Measurements from ENCODE around the gene BLCAP.

BLCAP gene

DNA sequence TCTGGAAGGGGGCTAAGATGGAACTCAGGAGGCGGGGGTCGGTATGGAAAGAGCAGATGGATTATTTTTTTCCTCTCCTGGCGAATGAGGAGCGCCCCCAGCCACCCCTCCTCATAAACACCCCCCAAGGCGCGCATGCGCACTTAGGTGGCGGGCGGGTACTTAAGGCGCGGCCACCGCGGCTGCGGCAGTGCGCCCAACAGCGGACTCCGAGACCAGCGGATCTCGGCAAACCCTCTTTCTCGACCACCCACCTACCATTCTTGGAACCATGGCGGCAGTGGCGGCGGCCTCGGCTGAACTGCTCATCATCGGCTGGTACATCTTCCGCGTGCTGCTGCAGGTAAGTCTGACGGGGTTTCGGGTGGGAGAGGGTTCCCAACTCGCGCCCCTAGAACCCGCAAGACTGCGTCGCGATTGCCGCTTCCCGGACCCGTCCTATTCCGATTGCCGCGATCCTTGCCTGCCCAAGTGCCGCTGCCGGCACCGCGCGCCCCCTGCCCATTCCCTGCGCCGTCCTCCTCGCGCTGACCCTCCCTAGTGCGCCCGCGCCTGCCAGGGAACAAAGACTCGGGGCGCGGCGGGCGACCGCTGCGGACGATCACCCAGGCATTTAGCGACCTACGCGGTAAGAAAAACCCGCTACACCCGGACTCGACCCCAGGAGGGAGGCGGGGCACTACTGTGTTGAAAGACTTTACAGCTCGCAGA, 6.5 kb downstream of the BLCAP start, which contains the start of gene NNAT:
NNAT (plus strand) TSS at position 190 of the 711 bp plus-strand sequence; CDS start at position 272, 82 bp downstream.
- peak within 1 kb of the TSS; percentile 38 for H3K27ac Mint-ChIP-seq
- peak within 1 kb of the TSS; percentile 79 for H3K4me3 Mint-ChIP-seq
- H3K9me3 Mint-ChIP-seq = no peaks in the 10 kb centered on the region
- no peaks in the 10 kb centered on the region for H3K27me3 Mint-ChIP-seq
- ATAC-seq (ENCODE audit: low read depth) = no peak
- H3K36me3 Mint-ChIP-seq = peaks cover 23% of the 10 kb centered on the region
- H3K4me1 Mint-ChIP-seq = peaks cover 40% of the 10 kb centered on the region
- DNase-seq (ENCODE audit: low spot score in 2 of 2) = no peak

DNA sequence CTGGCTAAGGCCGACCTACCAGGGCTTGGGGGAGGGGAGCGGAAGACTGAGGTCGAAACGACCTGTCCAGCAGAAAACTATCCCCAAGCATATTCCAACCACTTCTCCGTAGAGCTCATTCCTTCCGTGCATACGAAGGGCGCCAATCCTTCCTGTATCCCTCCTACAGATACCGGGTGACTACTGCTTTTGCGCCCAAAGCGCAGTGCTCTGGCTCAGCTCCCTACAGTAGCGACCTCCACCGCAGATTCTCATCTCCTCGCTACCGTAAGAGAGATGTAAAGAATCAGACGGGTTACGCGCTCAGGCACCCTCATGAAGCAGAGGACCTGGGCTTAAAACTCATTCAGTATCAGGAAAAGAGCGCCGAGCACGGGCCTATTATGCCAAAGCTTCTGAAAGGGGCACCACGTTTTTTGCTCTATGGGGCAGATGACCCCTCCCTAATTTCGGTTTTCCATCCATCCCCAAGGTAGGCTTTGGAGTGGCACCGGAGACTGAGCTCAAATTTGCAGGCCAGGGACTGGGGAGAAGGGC, 7.2 kb downstream of the BLCAP start:
- Mint-ChIP-seq H3K36me3 (peaks cover 23% of the 10 kb centered on the region), H3K4me3 (peak overlapping the region; percentile 56), H3K4me1 (peaks cover 33% of the 10 kb centered on the region), H3K27ac (peak overlapping the region; percentile 38), H3K27me3 (no peaks in the 10 kb centered on the region), H3K9me3 (no peaks in the 10 kb centered on the region)
- ATAC-seq (ENCODE audit: low read depth) (no peak), DNase-seq (ENCODE audit: low spot score in 2 of 2) (no peak)

DNA sequence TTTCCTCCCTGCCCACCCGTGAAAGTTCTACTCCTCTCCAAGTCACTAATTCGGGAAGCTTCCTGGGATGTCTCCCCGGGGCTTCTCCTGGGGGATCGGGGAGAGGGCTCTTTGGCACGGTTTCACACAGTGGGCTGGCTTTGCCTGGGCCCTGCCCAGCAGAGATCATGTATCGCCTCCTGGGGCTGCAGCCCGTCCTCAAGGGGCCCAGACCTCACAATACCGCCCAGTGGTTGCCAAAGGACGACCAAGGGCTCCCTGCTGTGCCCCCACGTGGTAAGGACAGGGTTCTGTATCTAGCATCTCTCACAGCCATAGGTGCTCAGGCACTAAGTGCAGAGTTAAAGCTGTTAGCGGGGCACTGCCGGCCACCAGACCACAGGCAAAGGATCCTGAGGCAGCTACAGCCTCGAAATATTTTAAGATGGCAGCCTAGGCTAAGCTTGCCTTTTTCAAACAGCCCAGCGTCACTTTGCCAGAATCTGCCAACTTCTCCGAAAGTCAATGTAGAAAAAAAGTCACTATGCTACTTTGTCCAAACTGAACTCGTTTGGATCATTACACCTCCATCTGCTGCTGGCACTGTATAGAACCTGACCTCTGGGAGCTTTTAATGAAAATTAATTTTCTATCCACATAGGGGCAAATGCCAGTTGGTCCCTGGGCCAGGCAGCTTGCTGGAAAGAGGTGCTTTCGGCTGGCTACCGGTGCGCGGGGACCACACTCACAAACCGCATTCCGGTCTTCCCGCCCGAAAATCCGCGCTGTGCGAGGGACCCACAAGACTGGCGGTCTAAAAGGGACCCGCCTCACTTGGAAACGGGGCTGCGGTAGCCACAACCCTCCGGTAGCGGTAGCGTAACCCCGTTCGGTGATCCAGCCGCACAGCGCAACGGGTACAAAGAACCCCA, 7.9 kb downstream of the BLCAP start:
- Mint-ChIP-seq H3K4me1 (peaks cover 31% of the 10 kb centered on the region), H3K9me3 (no peaks in the 10 kb centered on the region), H3K36me3 (peaks cover 27% of the 10 kb centered on the region), H3K4me3 (no peak overlapping the region), H3K27ac (no peak overlapping the region), H3K27me3 (no peaks in the 10 kb centered on the region)
- ATAC-seq (ENCODE audit: low read depth) = peak; percentile 19
- no peak for DNase-seq (ENCODE audit: low spot score in 2 of 2)

DNA sequence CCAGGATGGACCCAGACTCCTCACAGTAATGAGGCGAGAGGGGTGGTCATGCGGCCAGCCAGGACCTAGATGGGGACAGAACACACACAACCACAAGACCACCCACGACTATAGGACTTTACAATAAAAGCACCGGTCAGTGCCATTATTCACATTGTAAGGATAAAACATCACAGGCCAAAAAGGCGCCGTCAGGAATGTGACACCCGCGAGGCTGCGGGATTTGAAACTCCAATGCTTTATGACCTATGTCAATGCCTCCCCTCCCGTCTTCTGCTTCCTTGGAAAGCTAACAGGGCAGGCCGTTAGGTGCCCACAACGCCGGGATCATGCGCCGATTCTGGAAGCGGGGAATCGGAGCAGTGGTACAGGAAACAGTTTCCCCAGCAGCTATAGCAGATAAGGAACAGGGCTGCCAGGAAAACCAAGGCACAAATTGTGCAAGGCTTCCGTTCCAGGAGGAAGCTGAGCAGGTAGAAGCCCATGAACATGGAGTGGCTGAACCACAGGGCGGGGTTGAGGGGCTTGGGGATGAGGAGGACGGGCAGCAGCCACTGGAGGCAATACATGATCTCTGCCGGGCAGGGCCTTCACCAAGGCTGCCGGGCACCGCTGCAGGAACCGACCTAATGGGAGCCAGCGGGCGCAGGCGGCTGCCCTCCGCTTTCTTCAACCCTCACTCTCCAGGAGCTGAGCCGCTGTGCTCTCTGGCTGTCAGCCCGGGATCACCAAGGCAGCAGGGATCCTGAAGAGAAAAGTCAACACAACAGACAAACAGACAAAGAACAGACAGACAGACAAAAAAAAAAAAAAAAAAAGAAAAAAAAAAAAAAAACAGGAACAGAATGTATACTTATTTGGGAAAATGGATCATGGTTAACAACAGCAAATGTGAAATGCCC, 8.8 kb downstream of the BLCAP start:
- DNase-seq (ENCODE audit: low spot score in 2 of 2) = no peak
- no peak overlapping the region for H3K4me3 Mint-ChIP-seq
- peaks cover 31% of the 10 kb centered on the region for H3K36me3 Mint-ChIP-seq
- no peaks in the 10 kb centered on the region for H3K27me3 Mint-ChIP-seq
- peaks cover 29% of the 10 kb centered on the region for H3K4me1 Mint-ChIP-seq
- no peak for ATAC-seq (ENCODE audit: low read depth)
- no peaks in the 10 kb centered on the region for H3K9me3 Mint-ChIP-seq
- H3K27ac Mint-ChIP-seq = no peak overlapping the region

DNA sequence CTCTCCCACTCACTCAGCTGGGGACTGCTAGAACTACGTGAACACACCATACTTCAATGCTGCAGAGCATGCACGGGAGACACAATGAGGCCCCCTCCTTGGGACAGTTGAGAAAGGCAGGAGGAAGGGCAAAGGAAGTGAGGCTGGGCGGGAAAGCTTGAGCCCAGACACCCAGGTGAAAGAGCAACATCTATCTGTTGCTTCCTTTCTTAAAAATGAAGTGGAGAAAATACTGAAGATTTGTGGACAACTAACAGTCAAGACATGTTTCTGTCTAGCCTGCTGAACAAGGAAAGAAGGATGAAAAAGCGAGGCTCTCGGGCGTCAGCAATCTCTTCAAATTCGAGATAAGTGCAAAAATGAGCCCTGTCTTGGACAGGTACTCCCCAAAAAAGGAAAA, 9.6 kb downstream of the BLCAP start:
- Mint-ChIP-seq H3K36me3 (peaks cover 26% of the 10 kb centered on the region), H3K4me3 (no peak overlapping the region), H3K27me3 (no peaks in the 10 kb centered on the region), H3K27ac (no peak overlapping the region), H3K4me1 (peaks cover 22% of the 10 kb centered on the region), H3K9me3 (no peaks in the 10 kb centered on the region)
- ATAC-seq (ENCODE audit: low read depth) (no peak), DNase-seq (ENCODE audit: low spot score in 2 of 2) (no peak)

DNA sequence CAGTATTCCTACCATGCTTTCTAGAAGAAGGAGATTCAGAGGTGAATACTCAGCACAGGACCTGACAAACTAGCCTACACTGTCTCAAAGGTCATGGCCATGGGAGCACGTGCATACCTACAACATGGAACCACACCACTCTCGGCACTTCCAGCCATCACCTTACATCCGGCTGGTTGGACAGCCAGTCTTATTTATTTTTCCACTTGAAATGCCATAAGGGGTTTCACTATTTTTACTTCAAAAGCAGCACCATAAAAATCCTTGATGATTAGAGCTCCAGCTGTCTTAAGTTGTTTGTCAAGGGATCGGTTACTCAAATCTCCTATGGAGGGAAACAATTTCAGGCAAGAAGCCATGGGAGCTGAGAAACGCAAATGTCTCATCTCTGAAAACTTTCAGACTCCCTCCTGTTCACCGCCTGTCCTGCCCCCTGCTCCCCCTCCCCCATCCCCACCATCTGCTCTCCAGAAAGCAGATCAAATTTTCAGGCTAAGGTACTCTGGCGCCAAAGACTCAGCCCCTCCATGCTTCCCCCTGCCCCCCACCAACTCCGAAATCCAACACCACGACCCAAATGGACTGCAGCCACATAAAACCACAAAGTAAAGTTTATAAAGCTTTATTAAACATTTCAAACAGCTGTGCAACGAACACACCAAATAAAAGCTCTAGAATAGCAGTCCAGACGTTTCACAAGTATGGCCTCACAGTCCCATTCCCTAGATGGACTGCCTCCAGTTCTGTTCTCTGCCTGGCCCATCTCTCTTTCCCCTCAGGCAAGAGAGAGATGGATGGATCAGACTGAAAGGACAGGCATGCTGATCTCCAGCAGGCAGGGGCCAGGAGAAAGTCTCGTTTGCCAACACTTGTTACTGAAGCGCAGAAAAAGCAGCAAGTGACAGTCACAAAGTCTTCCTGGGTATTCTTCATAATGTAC, 10.6 kb downstream of the BLCAP start:
- ATAC-seq (ENCODE audit: low read depth) (no peak), DNase-seq (ENCODE audit: low spot score in 2 of 2) (no peak)
- H3K4me3 Mint-ChIP-seq = no peak overlapping the region
- H3K4me1 Mint-ChIP-seq = peaks cover 23% of the 10 kb centered on the region
- H3K27ac Mint-ChIP-seq = no peak overlapping the region
- H3K27me3 Mint-ChIP-seq = no peaks in the 10 kb centered on the region
- H3K36me3 Mint-ChIP-seq = peaks cover 28% of the 10 kb centered on the region
- H3K9me3 Mint-ChIP-seq = no peaks in the 10 kb centered on the region

DNA sequence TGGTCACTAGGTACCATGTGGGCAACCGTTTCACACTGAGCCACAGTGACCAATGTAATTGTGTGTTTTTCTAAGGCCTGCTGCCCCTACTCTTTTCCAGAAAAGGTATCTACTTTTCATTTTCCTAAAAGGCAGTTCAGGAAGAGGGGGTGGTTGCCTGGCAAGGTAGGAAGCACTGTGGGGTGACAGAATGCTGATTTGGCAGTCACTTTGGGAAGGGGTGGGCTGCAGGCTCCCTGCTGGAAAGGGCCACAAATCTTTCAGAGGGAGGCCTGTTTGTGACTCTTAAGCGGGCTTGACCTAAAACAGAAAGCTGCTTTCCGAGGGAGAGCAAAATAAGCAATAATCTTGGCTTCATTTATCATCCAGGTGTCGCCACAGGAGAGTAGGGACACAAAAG, 11.8 kb downstream of the BLCAP start:
- peaks cover 29% of the 10 kb centered on the region for H3K4me1 Mint-ChIP-seq
- no peak for DNase-seq (ENCODE audit: low spot score in 2 of 2)
- H3K27ac Mint-ChIP-seq = no peak overlapping the region
- H3K9me3 Mint-ChIP-seq = no peaks in the 10 kb centered on the region
- ATAC-seq (ENCODE audit: low read depth) = no peak
- peaks cover 36% of the 10 kb centered on the region for H3K36me3 Mint-ChIP-seq
- no peaks in the 10 kb centered on the region for H3K27me3 Mint-ChIP-seq
- H3K4me3 Mint-ChIP-seq = no peak overlapping the region

DNA sequence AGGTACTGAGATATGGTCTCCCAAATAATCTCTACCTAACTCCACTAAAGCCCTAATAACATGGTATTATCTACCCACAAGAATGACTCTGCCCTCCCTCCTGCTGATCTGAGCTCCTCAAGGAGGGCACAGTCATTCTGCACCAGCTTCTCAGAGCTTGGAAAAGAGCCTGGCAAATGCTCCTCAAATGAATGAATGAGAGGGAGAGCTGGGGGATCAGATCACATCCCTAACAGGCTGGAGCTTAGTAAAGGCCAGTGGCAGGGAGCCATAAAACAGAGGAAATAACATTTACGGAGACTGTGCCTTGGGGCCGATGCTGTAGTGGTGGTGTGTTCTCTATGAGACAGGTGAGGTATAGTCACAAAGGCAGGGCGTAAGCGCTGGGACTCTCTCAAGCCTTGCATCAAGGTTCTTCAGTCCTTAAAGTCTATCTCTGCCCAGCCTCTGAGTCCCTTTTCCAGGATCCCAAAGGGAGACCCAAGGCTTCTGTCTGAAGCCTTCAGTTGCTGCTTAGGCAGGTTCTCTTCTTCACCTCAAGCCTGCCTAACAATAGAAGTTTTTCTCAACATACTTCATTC, 13.8 kb downstream of the BLCAP start:
- no peaks in the 10 kb centered on the region for H3K9me3 Mint-ChIP-seq
- ATAC-seq (ENCODE audit: low read depth) (no peak), DNase-seq (ENCODE audit: low spot score in 2 of 2) (no peak)
- peaks cover 26% of the 10 kb centered on the region for H3K4me1 Mint-ChIP-seq
- peaks cover 37% of the 10 kb centered on the region for H3K36me3 Mint-ChIP-seq
- H3K4me3 Mint-ChIP-seq = no peak overlapping the region
- H3K27ac Mint-ChIP-seq = no peak overlapping the region
- H3K27me3 Mint-ChIP-seq = no peaks in the 10 kb centered on the region

DNA sequence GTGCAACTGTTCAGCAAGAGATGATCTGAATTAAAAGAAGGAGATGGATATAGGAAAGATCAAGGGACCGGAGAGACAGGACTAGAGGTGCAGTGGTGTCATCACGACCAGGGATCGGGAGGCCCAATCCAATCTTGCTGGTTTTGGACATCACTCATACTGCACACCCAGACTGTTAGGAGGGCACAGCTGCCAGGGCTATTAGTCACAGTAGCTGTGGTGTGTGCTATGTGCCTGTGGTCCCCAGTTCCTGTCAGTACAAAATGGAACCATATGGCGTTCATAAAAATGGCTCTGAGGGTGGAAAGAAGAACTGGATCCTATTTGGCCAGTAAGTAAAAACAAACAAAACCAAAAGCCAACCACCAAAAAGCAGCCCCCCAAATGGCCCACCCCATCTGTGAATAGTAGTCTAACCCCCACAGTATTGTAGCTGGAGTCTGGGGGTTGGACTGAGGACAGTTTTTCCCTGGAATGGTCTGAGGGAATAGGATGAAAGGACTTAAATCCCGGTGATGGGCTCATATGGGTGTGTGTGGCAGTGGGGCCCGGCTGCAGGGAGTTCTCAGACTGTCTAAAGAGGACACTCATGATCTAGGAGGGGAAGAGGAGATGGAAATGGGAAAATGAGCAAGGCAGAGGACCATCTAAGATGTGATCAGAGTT, 15.9 kb downstream of the BLCAP start:
- no peak for DNase-seq (ENCODE audit: low spot score in 2 of 2)
- peak overlapping the region; percentile 42 for H3K27ac Mint-ChIP-seq

DNA sequence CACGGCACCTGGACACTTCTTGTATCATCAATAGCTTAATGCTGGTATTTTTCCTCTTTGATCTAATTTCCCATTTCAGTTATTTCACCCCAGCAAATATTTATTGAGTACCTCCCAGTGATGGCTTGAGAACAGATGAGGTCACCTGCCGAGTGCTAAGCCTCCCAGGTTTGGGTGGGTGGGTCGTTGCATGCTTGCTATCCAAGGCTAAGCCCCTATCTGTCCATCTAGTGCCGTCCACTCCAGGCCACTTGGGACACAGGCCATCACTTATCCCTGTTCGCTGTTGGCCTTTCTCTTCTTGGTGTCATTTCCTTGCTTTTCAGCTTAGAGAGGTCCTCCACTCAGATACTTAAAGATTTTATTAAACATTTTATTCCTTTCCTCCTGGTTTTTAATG, 17.4 kb downstream of the BLCAP start:
- Mint-ChIP-seq H3K9me3 (no peaks in the 10 kb centered on the region), H3K27me3 (no peaks in the 10 kb centered on the region), H3K4me1 (peaks cover 18% of the 10 kb centered on the region), H3K36me3 (peaks cover 27% of the 10 kb centered on the region), H3K27ac (no peak overlapping the region), H3K4me3 (no peak overlapping the region)
- ATAC-seq (ENCODE audit: low read depth) = no peak
- no peak for DNase-seq (ENCODE audit: low spot score in 2 of 2)

More for the DNA sequence above, 15.9 kb downstream of the BLCAP start:
- no peaks in the 10 kb centered on the region for H3K27me3 Mint-ChIP-seq
- H3K4me1 Mint-ChIP-seq = peaks cover 18% of the 10 kb centered on the region
- no peak for ATAC-seq (ENCODE audit: low read depth)
- H3K4me3 Mint-ChIP-seq = no peak overlapping the region
- no peaks in the 10 kb centered on the region for H3K9me3 Mint-ChIP-seq
- peaks cover 27% of the 10 kb centered on the region for H3K36me3 Mint-ChIP-seq

DNA sequence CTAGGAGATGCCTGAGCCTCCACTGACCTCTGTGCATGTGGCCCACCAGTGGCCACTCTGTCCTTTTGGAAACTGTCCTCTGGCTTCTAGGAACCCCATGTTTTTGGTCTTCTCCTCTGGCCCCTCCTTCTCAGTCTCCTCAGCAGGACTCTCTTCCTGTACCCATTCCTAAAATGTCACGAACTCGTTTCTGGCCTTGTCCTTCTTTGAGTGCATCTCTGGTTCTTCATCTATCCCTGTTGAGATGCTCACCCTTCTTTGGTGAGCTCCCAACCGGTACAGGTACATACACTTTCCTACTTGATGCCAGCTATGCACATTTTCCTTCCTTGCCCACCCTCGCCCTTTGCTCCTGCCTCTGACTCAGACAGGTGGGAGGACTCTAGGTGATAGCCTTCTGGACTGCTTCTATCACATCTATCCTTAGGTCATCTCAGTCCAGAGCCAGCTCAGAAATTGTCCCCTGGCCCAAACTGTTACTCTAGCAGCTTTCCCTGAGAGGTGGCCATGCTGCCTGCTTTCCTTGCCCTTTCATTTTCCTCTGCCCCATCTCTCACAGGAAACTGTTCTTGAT, 21.4 kb downstream of the BLCAP start:
- H3K9me3 Mint-ChIP-seq = no peaks in the 10 kb centered on the region
- peaks cover 11% of the 10 kb centered on the region for H3K36me3 Mint-ChIP-seq
- no peak for DNase-seq (ENCODE audit: low spot score in 2 of 2)
- no peaks in the 10 kb centered on the region for H3K27me3 Mint-ChIP-seq
- no peak overlapping the region for H3K4me3 Mint-ChIP-seq
- no peak for ATAC-seq (ENCODE audit: low read depth)
- H3K4me1 Mint-ChIP-seq = peaks cover 4% of the 10 kb centered on the region
- no peak overlapping the region for H3K27ac Mint-ChIP-seq

Measured in memory B cell (primary cell).